Erythroblast (primary cell): ENCODE results near the gene AHCY.
"Not testable (repeated sequence)": the region's sequence is repeated elsewhere in the genome, so short reads cannot be mapped to it uniquely, and the experiment has no call there.

Experiments
- DNase-seq, 2 experiments: peaks; one replicate each; lab custom pipeline; 2025; lab: John Stamatoyannopoulos, UW
- GATA1 ChIP-seq: IDR thresholded peaks from 2 replicates; pipeline ENCODE4 v1.6.1; 2011; ENCODE audit warnings: low read depth, mild to moderate bottlenecking, control low read depth, low read length, moderate library complexity
- POLR2A ChIP-seq: IDR thresholded peaks from 2 replicates; pipeline ENCODE4 v1.6.1; 2011; ENCODE audit warnings: mild to moderate bottlenecking, low read length

AHCY gene

GRCh38 chr20:34332262-34332920 lies 29.2 kb upstream of the AHCY start:
- no peak for DNase-seq
- no peak for TF ChIP-seq GATA1

GRCh38 chr20:34331838-34332237 lies 28.7 kb upstream of the AHCY start:
- TF ChIP-seq POLR2A, result no peak
- no peak for TF ChIP-seq GATA1
- no peak for DNase-seq

GRCh38 chr20:34330861-34331544 lies 27.8 kb upstream of the AHCY start:
- not testable (repeated sequence) for DNase-seq

GRCh38 chr20:34328928-34329677 lies 25.9 kb upstream of the AHCY start:
- TF ChIP-seq GATA1 (no peak), POLR2A (no peak)
- DNase-seq, result no peak

- not testable (repeated sequence) for DNase-seq
Measured at GRCh38 chr20:34328207-34328606, 25.1 kb upstream of the AHCY start.

GRCh38 chr20:34324541-34324940 lies 21.4 kb upstream of the AHCY start:
- DNase-seq, result no peak
- no peak for TF ChIP-seq GATA1
- no peak for TF ChIP-seq POLR2A

- DNase-seq, result no peak
- TF ChIP-seq POLR2A (no peak), GATA1 (no peak)
Measured at GRCh38 chr20:34322267-34323105, 19.3 kb upstream of the AHCY start.

- no peak for DNase-seq
- TF ChIP-seq POLR2A (no peak), GATA1 (no peak)
Measured at GRCh38 chr20:34320861-34321260, 17.7 kb upstream of the AHCY start.

- TF ChIP-seq GATA1 (no peak), POLR2A (no peak)
- no peak for DNase-seq
Measured at GRCh38 chr20:34318609-34319443, 15.7 kb upstream of the AHCY start.

GRCh38 chr20:34316196-34316814 lies 13.2 kb upstream of the AHCY start:
- TF ChIP-seq POLR2A (no peak), GATA1 (no peak)
- no peak for DNase-seq

GRCh38 chr20:34315236-34315635 lies 12.1 kb upstream of the AHCY start:
- no peak for DNase-seq
- TF ChIP-seq GATA1 (no peak), POLR2A (no peak)

- TF ChIP-seq POLR2A (no peak), GATA1 (no peak)
- DNase-seq, result peak; percentile 88 to 93
Measured at GRCh38 chr20:34312544-34313217, 9.5 kb upstream of the AHCY start.
